Left lobe of liver (tissue), 1 donor: Measurements from ENCODE around the gene AURKAIP1. TPM values are rescaled to one million over a fixed set of nuclear protein-coding genes. Genes with fewer than 3 reads are reported as not detected.

ENCODE experiments used
- total RNA-seq: library from RNA; stranded (reverse); gene quantifications from one replicate; pipeline ENCODE4 v1.2.1, GENCODE V29; 2021
- donor health status: DM: no; HTN: yes; CAD: no.

AURKAIP1 gene
- total RNA-seq, 1 donor from 2014 or later: 130 TPM

Other genes starting within 250 kb of the AURKAIP1 start
- gene TTLL10, start 201.3 kb downstream of the AURKAIP1 start, total RNA-seq: not detected
- gene TNFRSF18, start 168.6 kb downstream of the AURKAIP1 start, total RNA-seq: not detected
- gene TNFRSF4, start 161.1 kb downstream of the AURKAIP1 start, total RNA-seq: 0.38 TPM
- gene SDF4, start 143.2 kb downstream of the AURKAIP1 start, total RNA-seq: 166 TPM
- gene B3GALT6, start 143.0 kb downstream of the AURKAIP1 start, total RNA-seq: 9.3 TPM
- 3.5 TPM for gene C1QTNF12, start 128.5 kb downstream of the AURKAIP1 start, total RNA-seq
- 27.6 TPM for gene UBE2J2, start 101.4 kb downstream of the AURKAIP1 start, total RNA-seq
- gene SCNN1D, start 94.8 kb downstream of the AURKAIP1 start, total RNA-seq: 5.7 TPM
- gene ACAP3, start 67.3 kb downstream of the AURKAIP1 start, total RNA-seq: 31.9 TPM
- 8.4 TPM for gene PUSL1, start 66.6 kb downstream of the AURKAIP1 start, total RNA-seq
- gene INTS11, start 50.5 kb downstream of the AURKAIP1 start, total RNA-seq: 42.4 TPM
- 40.0 TPM for gene CPTP, start 50.4 kb downstream of the AURKAIP1 start, total RNA-seq
- 0.30 TPM for gene TAS1R3, start 43.9 kb downstream of the AURKAIP1 start, total RNA-seq
- gene DVL1, start 25.8 kb downstream of the AURKAIP1 start, total RNA-seq: 50.4 TPM
- gene MXRA8, start 16.7 kb downstream of the AURKAIP1 start, total RNA-seq: 4.5 TPM
- 127 TPM for gene CCNL2, start 24.1 kb upstream of the AURKAIP1 start, total RNA-seq
- 52.9 TPM for gene MRPL20, start 32.1 kb upstream of the AURKAIP1 start, total RNA-seq
- 1.0 TPM for gene ANKRD65, start 46.1 kb upstream of the AURKAIP1 start, total RNA-seq
- gene VWA1, start 60.5 kb upstream of the AURKAIP1 start, total RNA-seq: 91.0 TPM
- 2.9 TPM for gene ATAD3C, start 74.5 kb upstream of the AURKAIP1 start, total RNA-seq
- gene ATAD3B, start 96.6 kb upstream of the AURKAIP1 start, total RNA-seq: 16.0 TPM
- gene ATAD3A, start 137.0 kb upstream of the AURKAIP1 start, total RNA-seq: 16.3 TPM
- gene TMEM240, start 165.4 kb upstream of the AURKAIP1 start, total RNA-seq: 0.98 TPM
- gene SSU72, start 199.7 kb upstream of the AURKAIP1 start, total RNA-seq: 65.4 TPM
- 0.58 TPM for gene FNDC10, start 224.9 kb upstream of the AURKAIP1 start, total RNA-seq
- 65.1 TPM for gene MIB2, start 240.3 kb upstream of the AURKAIP1 start, total RNA-seq